ENCODE data around the gene WFDC9.
"Not testable (repeated sequence)": the region's sequence is repeated elsewhere in the genome, so short reads cannot be mapped to it uniquely, and the experiment has no call there.

The WFDC9 gene

GRCh38 chr20:45592574-45593189 is 38.4 kb downstream of the WFDC9 start:
- peak; percentile 5 for DNase-seq (ENCODE audit: low read depth, low spot score)

- no peak for DNase-seq (ENCODE audit: low read depth, low spot score)
Observed at GRCh38 chr20:45589725-45590124, 41.4 kb downstream of the WFDC9 start.

- no peak for DNase-seq (ENCODE audit: low read depth, low spot score)
Observed at GRCh38 chr20:45588800-45589199, 42.3 kb downstream of the WFDC9 start.

- DNase-seq (ENCODE audit: low read depth, low spot score): not testable (repeated sequence)
Observed at GRCh38 chr20:45585986-45586385, 45.1 kb downstream of the WFDC9 start.

GRCh38 chr20:45584294-45584693 is 46.8 kb downstream of the WFDC9 start:
- not testable (repeated sequence) for DNase-seq (ENCODE audit: low read depth, low spot score)

DNA sequence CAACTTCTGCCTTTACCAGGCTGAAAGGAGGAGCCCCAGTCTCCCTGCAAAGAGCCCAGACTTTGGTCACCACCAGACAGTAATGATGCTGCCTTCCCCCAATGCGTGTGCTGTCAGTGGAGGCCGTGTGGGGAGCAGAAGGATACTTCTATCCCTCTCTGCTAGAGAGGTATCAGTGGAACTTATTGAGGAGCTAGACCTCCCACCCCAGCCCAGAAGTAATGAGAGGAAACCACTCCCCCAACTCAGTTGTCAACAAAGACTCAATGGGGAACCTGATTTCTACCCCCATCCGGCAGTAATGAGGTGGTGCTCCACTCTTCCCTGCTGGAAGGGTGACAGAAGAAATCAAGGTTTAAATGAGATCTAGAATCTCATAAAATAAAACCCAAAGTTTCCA is 47.6 kb downstream of the WFDC9 start:
- DNase-seq (ENCODE audit: low read depth, low spot score): no peak

GRCh38 chr20:45581702-45582101 is 49.4 kb downstream of the WFDC9 start:
- no peak for DNase-seq (ENCODE audit: low read depth, low spot score)

GRCh38 chr20:45579184-45579583 is 51.9 kb downstream of the WFDC9 start, which contains the start of gene WFDC8:
Gene WFDC8 (minus strand): TSS chr20:45579284. CDS start chr20:45579247, 37 bp downstream.
- peak; percentile 3 for DNase-seq (ENCODE audit: low read depth, low spot score)

GRCh38 chr20:45578231-45578630 is 52.9 kb downstream of the WFDC9 start:
- peak; percentile 47 for DNase-seq (ENCODE audit: low read depth, low spot score)

DNA sequence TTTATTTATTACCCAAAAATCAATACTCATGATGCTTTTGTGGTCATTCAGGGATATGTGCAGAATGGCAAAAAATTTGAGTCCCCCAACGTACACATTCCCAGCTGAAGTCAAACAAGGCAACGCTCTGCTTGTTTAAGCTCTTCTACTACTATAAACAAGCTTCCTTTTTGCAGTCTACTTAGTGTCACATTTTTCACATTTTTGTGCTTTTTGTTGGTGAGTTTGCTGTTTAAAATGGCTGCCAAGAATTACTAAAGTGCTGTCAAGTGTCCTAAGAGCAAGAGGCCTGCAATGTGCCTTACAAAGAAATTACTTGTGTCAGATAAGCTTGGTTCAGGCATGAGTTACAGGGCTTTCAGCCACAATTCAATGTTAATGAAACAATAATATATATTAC is 54.1 kb downstream of the WFDC9 start:
- DNase-seq (ENCODE audit: low read depth, low spot score): peak; percentile 23

- no peak for DNase-seq (ENCODE audit: low read depth, low spot score)
Observed at GRCh38 chr20:45575931-45576330, 55.2 kb downstream of the WFDC9 start.

DNA sequence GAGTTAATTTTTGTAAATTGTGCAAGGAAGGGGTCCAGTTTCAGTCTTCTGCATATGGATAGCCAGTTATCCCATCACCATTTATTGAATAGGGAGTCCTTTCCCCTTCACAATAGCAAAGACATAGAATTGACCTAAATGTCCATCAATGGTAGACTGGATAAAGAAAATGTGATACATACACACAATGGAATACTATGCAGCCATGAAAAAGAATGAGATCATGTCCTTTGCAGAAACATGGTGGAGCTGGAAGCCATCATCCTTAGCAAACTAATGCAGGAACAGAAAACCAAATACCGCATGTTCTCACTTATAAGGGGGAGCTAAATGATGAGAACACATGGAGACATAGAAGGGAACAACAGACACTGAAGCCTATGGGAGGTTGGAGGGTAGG is 61.4 kb downstream of the WFDC9 start:
- not testable (repeated sequence) for DNase-seq (ENCODE audit: low read depth, low spot score)

DNA sequence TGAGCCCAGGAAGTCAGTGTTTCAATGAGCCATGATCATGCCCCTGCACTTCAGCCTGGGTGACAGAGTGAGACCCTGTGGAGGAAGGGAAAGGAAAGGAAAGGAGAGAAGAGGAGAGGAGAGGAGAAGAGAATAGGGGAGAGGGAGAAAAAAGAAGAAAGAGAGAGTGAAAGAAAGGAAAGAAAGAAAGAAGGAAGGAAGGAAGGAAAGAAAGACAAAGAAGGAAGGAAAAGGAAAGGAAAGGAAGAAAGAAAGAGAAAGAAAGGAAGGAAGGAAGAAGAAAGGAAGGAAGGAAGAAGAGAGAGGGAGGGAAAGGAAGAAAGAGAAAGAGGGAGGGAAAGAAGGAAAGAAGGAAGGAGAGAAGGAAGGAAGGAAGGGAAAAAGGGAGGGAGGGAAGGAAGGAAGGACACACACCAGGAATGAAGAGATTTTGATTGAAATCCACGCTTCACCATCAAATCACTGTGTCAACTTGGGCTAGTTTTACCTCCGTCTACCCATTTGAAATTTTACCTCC is 66.3 kb downstream of the WFDC9 start:
- DNase-seq (ENCODE audit: low read depth, low spot score): no peak

Measured in ELF-1 (cell line).